HEK293 (cell line): ENCODE measurements around the gene HLA-DOB.

ENCODE experiments used
- IKZF3 ChIP-seq: fragments of 450-650 bp; IDR thresholded peaks from 2 replicates; pipeline ENCODE4 v1.5.0; 2018; ENCODE audit warnings: missing biosample characterization, mild to moderate bottlenecking, missing genetic modification characterization, moderate library complexity
- KLF7 ChIP-seq: fragments of 450-650 bp; formaldehyde crosslinking; IDR thresholded peaks from 2 replicates; pipeline ENCODE4 v1.5.1; 2016; ENCODE audit warnings: missing biosample characterization, missing genetic modification characterization, borderline replicate concordance
- KLF8 ChIP-seq: fragments of 450-650 bp; formaldehyde crosslinking; IDR thresholded peaks from 2 replicates; pipeline ENCODE4 v1.5.1; 2016; ENCODE audit warnings: missing biosample characterization, missing genetic modification characterization
- MZF1 ChIP-seq: fragments of 450-650 bp; formaldehyde crosslinking; IDR thresholded peaks from 2 replicates; pipeline ENCODE4 v1.5.1; 2017; ENCODE audit warnings: missing biosample characterization, missing genetic modification characterization, borderline replicate concordance
- SP3 ChIP-seq: fragments of 450-650 bp; formaldehyde crosslinking; IDR thresholded peaks from 2 replicates; pipeline ENCODE4 v1.5.1; 2016; ENCODE audit warnings: missing biosample characterization, missing genetic modification characterization
- TRIM28 ChIP-seq: IDR thresholded peaks from 2 replicates; pipeline ENCODE4 v1.6.1; 2011; ENCODE audit warnings: low read length, control low read depth, borderline replicate concordance
- ZNF133 ChIP-seq: fragments of 450-650 bp; formaldehyde crosslinking; IDR thresholded peaks from 2 replicates; pipeline ENCODE4 v1.5.1; 2016; ENCODE audit warnings: missing biosample characterization, missing genetic modification characterization
- ZNF175 ChIP-seq: fragments of 450-650 bp; formaldehyde crosslinking; IDR thresholded peaks from 2 replicates; pipeline ENCODE4 v1.5.1; 2016; ENCODE audit warnings: missing biosample characterization, missing genetic modification characterization
- ZNF211 ChIP-seq: fragments of 450-650 bp; formaldehyde crosslinking; IDR thresholded peaks from 2 replicates; pipeline ENCODE4 v1.5.1; 2016; ENCODE audit warnings: low read depth, missing biosample characterization, missing genetic modification characterization
- ZNF23 ChIP-seq: fragments of 450-650 bp; formaldehyde crosslinking; IDR thresholded peaks from 2 replicates; pipeline ENCODE4 v1.5.1; 2016; ENCODE audit warnings: missing biosample characterization, missing genetic modification characterization, borderline replicate concordance
- ZNF292 ChIP-seq: fragments of 450-650 bp; formaldehyde crosslinking; IDR thresholded peaks from 2 replicates; pipeline ENCODE4 v1.5.1; 2016; ENCODE audit warnings: low read depth, missing biosample characterization, missing genetic modification characterization, borderline replicate concordance
- ZNF48 ChIP-seq: fragments of 450-650 bp; formaldehyde crosslinking; IDR thresholded peaks from 2 replicates; pipeline ENCODE4 v1.5.1; 2016; ENCODE audit warnings: missing biosample characterization, missing genetic modification characterization
- ZNF529 ChIP-seq: fragments of 450-650 bp; formaldehyde crosslinking; IDR thresholded peaks from 2 replicates; pipeline ENCODE4 v1.5.1; 2017; ENCODE audit warnings: missing genetic modification characterization, missing biosample characterization; ENCODE audit not compliant: insufficient replicate concordance
- ZNF585B ChIP-seq: fragments of 450-650 bp; formaldehyde crosslinking; IDR thresholded peaks from 2 replicates; pipeline ENCODE4 v1.5.1; 2016; ENCODE audit warnings: missing biosample characterization, missing genetic modification characterization
- TF ChIP-seq, protein P1 (sequence below): fragments of 450-650 bp; formaldehyde crosslinking; IDR thresholded peaks from 2 replicates; pipeline ENCODE4 v1.5.1; 2016; ENCODE audit warnings: missing biosample characterization, missing genetic modification characterization
- TF ChIP-seq, protein P2 (sequence below): fragments of 450-650 bp; formaldehyde crosslinking; IDR thresholded peaks from 2 replicates; pipeline ENCODE4 v1.5.1; 2016; ENCODE audit warnings: missing biosample characterization, missing genetic modification characterization
- TF ChIP-seq, protein P3 (sequence below): fragments of 450-650 bp; formaldehyde crosslinking; IDR thresholded peaks from 2 replicates; pipeline ENCODE4 v1.5.1; 2016; ENCODE audit warnings: missing biosample characterization, missing genetic modification characterization, low read depth
- TF ChIP-seq, protein P4 (sequence below): fragments of 450-650 bp; formaldehyde crosslinking; IDR thresholded peaks from 2 replicates; pipeline ENCODE4 v1.5.1; 2017; ENCODE audit warnings: missing biosample characterization, mild to moderate bottlenecking, missing genetic modification characterization, moderate library complexity
- TF ChIP-seq, protein P5 (sequence below): fragments of 450-650 bp; formaldehyde crosslinking; IDR thresholded peaks from 2 replicates; pipeline ENCODE4 v1.5.1; 2016; ENCODE audit warnings: missing biosample characterization, missing genetic modification characterization

HLA-DOB gene

DNA sequence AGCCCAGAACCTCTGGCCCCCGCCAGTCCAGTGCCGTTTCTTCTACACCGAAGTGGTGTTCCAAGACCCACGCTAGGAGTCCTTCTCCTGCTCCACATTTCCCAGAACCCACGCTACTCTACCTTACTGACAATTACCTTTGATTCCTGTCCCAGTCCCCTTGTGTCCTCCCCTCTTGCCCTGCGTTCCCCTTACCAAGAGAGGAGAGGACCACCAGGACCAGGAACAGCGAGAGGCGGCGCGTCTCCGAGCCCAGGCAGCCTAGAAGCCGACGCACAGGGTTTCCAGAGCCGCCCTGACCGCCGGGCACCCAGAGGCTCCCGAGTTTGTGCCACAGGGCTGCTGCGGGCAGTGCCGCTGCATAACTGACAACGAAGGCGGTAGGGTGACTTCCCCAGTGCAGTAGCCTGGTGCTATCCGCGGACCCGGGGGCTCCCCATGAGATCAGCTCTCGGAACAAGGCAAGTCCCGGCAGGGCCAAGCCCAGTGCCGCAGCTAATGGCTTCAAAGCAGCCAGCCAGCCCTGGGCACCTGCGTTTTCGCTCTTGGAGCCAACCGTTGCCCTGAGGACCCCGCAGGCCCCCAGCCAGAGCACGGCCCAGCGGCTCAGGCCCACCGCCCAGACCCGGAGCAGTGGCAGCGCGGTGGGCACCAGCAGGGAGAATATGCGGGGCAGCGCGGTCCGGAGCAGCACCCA is 36.2 kb upstream of the HLA-DOB start (continued):
- TF ChIP-seq TRIM28 (no peak), IKZF3 (no peak), ZNF211 (tag by site-specific recombination) (no peak), SP3 (tag by site-specific recombination) (no peak), ZNF292 (tag by site-specific recombination) (no peak), ZNF48 (no peak), ZNF529 (no peak), KLF8 (tag by site-specific recombination) (no peak), ZNF175 (tag by site-specific recombination) (no peak), ZNF585B (tag by site-specific recombination) (no peak), MZF1 (tag by site-specific recombination) (no peak), ZNF23 (tag by site-specific recombination) (no peak), KLF7 (tag by site-specific recombination) (no peak), ZNF133 (tag by site-specific recombination) (no peak)
- TF ChIP-seq, protein P1, sequence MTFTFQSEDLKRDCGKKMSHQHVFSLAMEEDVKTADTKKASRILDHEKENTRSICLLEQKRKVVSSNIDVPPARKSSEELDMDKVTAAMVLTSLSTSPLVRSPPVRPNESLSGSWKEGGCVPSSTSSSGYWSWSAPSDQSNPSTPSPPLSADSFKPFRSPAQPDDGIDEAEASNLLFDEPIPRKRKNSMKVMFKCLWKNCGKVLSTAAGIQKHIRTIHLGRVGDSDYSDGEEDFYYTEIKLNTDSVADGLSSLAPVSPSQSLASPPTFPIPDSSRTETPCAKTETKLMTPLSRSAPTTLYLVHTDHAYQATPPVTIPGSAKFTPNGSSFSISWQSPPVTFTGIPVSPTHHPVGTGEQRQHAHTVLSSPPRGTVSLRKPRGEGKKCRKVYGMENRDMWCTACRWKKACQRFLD: no peak
- TF ChIP-seq, protein P2, sequence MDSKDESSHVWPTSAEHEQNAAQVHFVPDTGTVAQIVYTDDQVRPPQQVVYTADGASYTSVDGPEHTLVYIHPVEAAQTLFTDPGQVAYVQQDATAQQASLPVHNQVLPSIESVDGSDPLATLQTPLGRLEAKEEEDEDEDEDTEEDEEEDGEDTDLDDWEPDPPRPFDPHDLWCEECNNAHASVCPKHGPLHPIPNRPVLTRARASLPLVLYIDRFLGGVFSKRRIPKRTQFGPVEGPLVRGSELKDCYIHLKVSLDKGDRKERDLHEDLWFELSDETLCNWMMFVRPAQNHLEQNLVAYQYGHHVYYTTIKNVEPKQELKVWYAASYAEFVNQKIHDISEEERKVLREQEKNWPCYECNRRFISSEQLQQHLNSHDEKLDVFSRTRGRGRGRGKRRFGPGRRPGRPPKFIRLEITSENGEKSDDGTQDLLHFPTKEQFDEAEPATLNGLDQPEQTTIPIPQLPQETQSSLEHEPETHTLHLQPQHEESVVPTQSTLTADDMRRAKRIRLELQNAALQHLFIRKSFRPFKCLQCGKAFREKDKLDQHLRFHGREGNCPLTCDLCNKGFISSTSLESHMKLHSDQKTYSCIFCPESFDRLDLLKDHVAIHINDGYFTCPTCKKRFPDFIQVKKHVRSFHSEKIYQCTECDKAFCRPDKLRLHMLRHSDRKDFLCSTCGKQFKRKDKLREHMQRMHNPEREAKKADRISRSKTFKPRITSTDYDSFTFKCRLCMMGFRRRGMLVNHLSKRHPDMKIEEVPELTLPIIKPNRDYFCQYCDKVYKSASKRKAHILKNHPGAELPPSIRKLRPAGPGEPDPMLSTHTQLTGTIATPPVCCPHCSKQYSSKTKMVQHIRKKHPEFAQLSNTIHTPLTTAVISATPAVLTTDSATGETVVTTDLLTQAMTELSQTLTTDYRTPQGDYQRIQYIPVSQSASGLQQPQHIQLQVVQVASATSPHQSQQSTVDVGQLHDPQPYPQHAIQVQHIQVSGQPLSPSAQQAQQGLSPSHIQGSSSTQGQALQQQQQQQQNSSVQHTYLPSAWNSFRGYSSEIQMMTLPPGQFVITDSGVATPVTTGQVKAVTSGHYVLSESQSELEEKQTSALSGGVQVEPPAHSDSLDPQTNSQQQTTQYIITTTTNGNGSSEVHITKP (tag by site-specific recombination): no peak
- TF ChIP-seq, protein P3, sequence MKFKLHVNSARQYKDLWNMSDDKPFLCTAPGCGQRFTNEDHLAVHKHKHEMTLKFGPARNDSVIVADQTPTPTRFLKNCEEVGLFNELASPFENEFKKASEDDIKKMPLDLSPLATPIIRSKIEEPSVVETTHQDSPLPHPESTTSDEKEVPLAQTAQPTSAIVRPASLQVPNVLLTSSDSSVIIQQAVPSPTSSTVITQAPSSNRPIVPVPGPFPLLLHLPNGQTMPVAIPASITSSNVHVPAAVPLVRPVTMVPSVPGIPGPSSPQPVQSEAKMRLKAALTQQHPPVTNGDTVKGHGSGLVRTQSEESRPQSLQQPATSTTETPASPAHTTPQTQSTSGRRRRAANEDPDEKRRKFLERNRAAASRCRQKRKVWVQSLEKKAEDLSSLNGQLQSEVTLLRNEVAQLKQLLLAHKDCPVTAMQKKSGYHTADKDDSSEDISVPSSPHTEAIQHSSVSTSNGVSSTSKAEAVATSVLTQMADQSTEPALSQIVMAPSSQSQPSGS: no peak
- TF ChIP-seq, protein P4, sequence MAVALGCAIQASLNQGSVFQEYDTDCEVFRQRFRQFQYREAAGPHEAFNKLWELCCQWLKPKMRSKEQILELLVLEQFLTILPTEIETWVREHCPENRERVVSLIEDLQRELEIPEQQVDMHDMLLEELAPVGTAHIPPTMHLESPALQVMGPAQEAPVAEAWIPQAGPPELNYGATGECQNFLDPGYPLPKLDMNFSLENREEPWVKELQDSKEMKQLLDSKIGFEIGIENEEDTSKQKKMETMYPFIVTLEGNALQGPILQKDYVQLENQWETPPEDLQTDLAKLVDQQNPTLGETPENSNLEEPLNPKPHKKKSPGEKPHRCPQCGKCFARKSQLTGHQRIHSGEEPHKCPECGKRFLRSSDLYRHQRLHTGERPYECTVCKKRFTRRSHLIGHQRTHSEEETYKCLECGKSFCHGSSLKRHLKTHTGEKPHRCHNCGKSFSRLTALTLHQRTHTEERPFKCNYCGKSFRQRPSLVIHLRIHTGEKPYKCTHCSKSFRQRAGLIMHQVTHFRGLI (tag by site-specific recombination): 0 out of 2 replicates have a peak, but pooled peaks have one; percentile 28
- TF ChIP-seq, protein P5, sequence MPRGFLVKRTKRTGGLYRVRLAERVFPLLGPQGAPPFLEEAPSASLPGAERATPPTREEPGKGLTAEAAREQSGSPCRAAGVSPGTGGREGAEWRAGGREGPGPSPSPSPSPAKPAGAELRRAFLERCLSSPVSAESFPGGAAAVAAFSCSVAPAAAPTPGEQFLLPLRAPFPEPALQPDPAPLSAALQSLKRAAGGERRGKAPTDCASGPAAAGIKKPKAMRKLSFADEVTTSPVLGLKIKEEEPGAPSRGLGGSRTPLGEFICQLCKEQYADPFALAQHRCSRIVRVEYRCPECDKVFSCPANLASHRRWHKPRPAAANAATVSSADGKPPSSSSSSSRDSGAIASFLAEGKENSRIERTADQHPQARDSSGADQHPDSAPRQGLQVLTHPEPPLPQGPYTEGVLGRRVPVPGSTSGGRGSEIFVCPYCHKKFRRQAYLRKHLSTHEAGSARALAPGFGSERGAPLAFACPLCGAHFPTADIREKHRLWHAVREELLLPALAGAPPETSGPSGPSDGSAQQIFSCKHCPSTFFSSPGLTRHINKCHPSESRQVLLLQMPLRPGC (tag by site-specific recombination): no peak
